WTC11 (cell line): Measurements from ENCODE around the gene STXBP5. TPM values are rescaled to one million over a fixed set of nuclear protein-coding genes. Genes with fewer than 3 reads are reported as not detected.

Source experiments
- ATAC-seq: fragments of 200-7000 bp; cut with Tn5 transposase; 2 replicates; pipeline ENCODE4 v1.10.0; 2021; ENCODE audit warnings: mild to moderate bottlenecking, moderate library complexity
- CTCF ChIA-PET: fragments of 300-600 bp; sonication (Branson Sonifier 250); formaldehyde crosslinking; loops from one replicate; lab custom pipeline; 2021; ENCODE audit warnings: antibody characterized with exemption; lab: Charles Lee
- POLR2A ChIA-PET: fragments of 350-600 bp; sonication (Branson Sonifier 250); formaldehyde crosslinking; loops from one replicate; lab custom pipeline; 2021; ENCODE audit warnings: antibody characterized with exemption; lab: Charles Lee
- DNase-seq: peaks from one replicate; pipeline ENCODE4 v3.0.0; 2021; ENCODE audit warnings: low spot score
- H3K27ac Mint-ChIP-seq: 2 replicates; pipeline ENCODE4 v1.8.0; 2021; ENCODE audit warnings: mixed read lengths
- H3K27me3 Mint-ChIP-seq: 2 replicates; pipeline ENCODE4 v1.8.0; 2021; ENCODE audit warnings: low read depth, mild to moderate bottlenecking, moderate library complexity, mixed read lengths
- H3K36me3 Mint-ChIP-seq: 2 replicates; pipeline ENCODE4 v1.8.0; 2021; ENCODE audit warnings: mixed read lengths
- H3K4me1 Mint-ChIP-seq: 2 replicates; pipeline ENCODE4 v1.8.0; 2022; ENCODE audit warnings: mixed read lengths
- H3K4me3 Mint-ChIP-seq: 2 replicates; pipeline ENCODE4 v1.8.0; 2021; ENCODE audit warnings: mild to moderate bottlenecking, moderate library complexity, mixed read lengths
- H3K9me3 Mint-ChIP-seq: 2 replicates; pipeline ENCODE4 v1.8.0; 2021; ENCODE audit warnings: mixed read lengths
- ATF3 ChIP-seq: sonication (generic); formaldehyde crosslinking; conservative IDR thresholded peaks from 2 replicates; pipeline ENCODE4 v1.8.1; 2022; ENCODE audit warnings: mild to moderate bottlenecking, missing genetic modification reagents
- CTCF ChIP-seq: fragments of 200-600 bp; IDR thresholded peaks from 2 replicates; pipeline ENCODE4 v1.8.0; 2022; ENCODE audit warnings: antibody characterized with exemption
- ELF4 ChIP-seq: sonication (generic); formaldehyde crosslinking; IDR thresholded peaks from 2 replicates; pipeline ENCODE4 v1.8.1; 2022; ENCODE audit warnings: low read depth, mild to moderate bottlenecking, moderate library complexity, missing genetic modification reagents
- HMGA2 ChIP-seq: fragments of 250-450 bp; sonication (Bioruptor Pico); IDR thresholded peaks from 2 replicates; pipeline ENCODE4 v1.4.0; 2021; ENCODE audit warnings: mild to moderate bottlenecking, moderate library complexity
- JUN ChIP-seq: sonication (generic); formaldehyde crosslinking; IDR thresholded peaks from 2 replicates; pipeline ENCODE4 v1.8.0; 2023; ENCODE audit warnings: mild to moderate bottlenecking, missing genetic modification reagents
- MLX ChIP-seq: sonication (generic); formaldehyde crosslinking; IDR thresholded peaks from 2 replicates; pipeline ENCODE4 v1.8.1; 2023; ENCODE audit warnings: mild to moderate bottlenecking, missing genetic modification reagents, moderate library complexity
- NFATC4 ChIP-seq: fragments of 250-450 bp; sonication (Bioruptor Pico); IDR thresholded peaks from 2 replicates; pipeline ENCODE4 v1.9.0; 2021; ENCODE audit warnings: mild to moderate bottlenecking
- NFE2L1 ChIP-seq: sonication (generic); formaldehyde crosslinking; IDR thresholded peaks from 2 replicates; pipeline ENCODE4 v1.8.1; 2023; ENCODE audit warnings: missing genetic modification reagents
- NFYB ChIP-seq: sonication (generic); formaldehyde crosslinking; conservative IDR thresholded peaks from 2 replicates; pipeline ENCODE4 v1.8.0; 2022; ENCODE audit warnings: low read depth, missing genetic modification reagents
- NR1H2 ChIP-seq: sonication (generic); formaldehyde crosslinking; IDR thresholded peaks from 2 replicates; pipeline ENCODE4 v1.9.0; 2021; ENCODE audit warnings: mild to moderate bottlenecking, moderate library complexity, missing genetic modification reagents
- NR3C1 ChIP-seq: sonication (generic); formaldehyde crosslinking; conservative IDR thresholded peaks from 2 replicates; pipeline ENCODE4 v1.8.1; 2023; ENCODE audit warnings: low read depth, mild to moderate bottlenecking, missing genetic modification reagents
- OVOL2 ChIP-seq: fragments of 250-450 bp; sonication (Bioruptor Pico); IDR thresholded peaks from 2 replicates; pipeline ENCODE4 v1.9.0; 2021; ENCODE audit warnings: mild to moderate bottlenecking, borderline replicate concordance
- PREB ChIP-seq: sonication (generic); formaldehyde crosslinking; IDR thresholded peaks from 2 replicates; pipeline ENCODE4 v1.8.1; 2022; ENCODE audit warnings: mild to moderate bottlenecking, missing genetic modification reagents, moderate library complexity, borderline replicate concordance
- SMAD4 ChIP-seq: sonication (generic); formaldehyde crosslinking; IDR thresholded peaks from 2 replicates; pipeline ENCODE4 v1.8.0; 2022; ENCODE audit warnings: mild to moderate bottlenecking, missing genetic modification reagents
- TP53 ChIP-seq: sonication (generic); formaldehyde crosslinking; IDR thresholded peaks from 2 replicates; pipeline ENCODE4 v1.8.1; 2023; ENCODE audit warnings: mild to moderate bottlenecking, missing genetic modification reagents
- USF1 ChIP-seq: sonication (generic); formaldehyde crosslinking; IDR thresholded peaks from 2 replicates; pipeline ENCODE4 v1.8.0; 2022; ENCODE audit warnings: mild to moderate bottlenecking, missing genetic modification reagents
- total RNA-seq: library from RNA; stranded (reverse); gene quantifications from 3 replicates; pipeline ENCODE4 v1.2.3, GENCODE V29; 2021

STXBP5 gene
- total RNA-seq, 1 experiment from 2014 or later = 13.2 TPM

GRCh38 chr6:147321260-147321659 is 117.0 kb downstream of the STXBP5 start (continued):
- TF ChIP-seq MLX = no peak
- TF ChIP-seq TP53 (CRISPR knock-in tag) = no peak
- TF ChIP-seq NR3C1 (CRISPR knock-in tag) = no peak
- TF ChIP-seq NFYB (CRISPR knock-in tag) = no peak
- TF ChIP-seq, all 79 proteins: peak for 0

GRCh38 chr6:147322299-147323162 is 118.3 kb downstream of the STXBP5 start:
- Mint-ChIP-seq H3K4me3 (no peak overlapping the region), H3K27me3 (no peaks in the 10 kb centered on the region), H3K36me3 (peaks cover 6% of the 10 kb centered on the region; the same call in 1 of the 2 replicates), H3K4me1 (peaks cover 14% of the 10 kb centered on the region), H3K9me3 (no peaks in the 10 kb centered on the region), H3K27ac (peak overlapping the region; percentile 71)
- CTCF ChIA-PET = no interaction called here
- DNase-seq (no peak), ATAC-seq (no peak; the same call in 1 of the 2 replicates)
- POLR2A ChIA-PET = no interaction called here
- TF ChIP-seq MLX (no peak), OVOL2 (CRISPR knock-in tag) (no peak), SMAD4 (CRISPR knock-in tag) (no peak), PREB (no peak), NFE2L1 (no peak), HMGA2 (CRISPR knock-in tag) (no peak), ELF4 (CRISPR knock-in tag) (no peak), NR1H2 (CRISPR knock-in tag) (no peak), USF1 (CRISPR knock-in tag) (no peak), JUN (CRISPR knock-in tag) (no peak)

- Mint-ChIP-seq H3K36me3 (peaks cover 9% of the 10 kb centered on the region; the same call in 1 of the 2 replicates), H3K4me3 (no peak overlapping the region), H3K9me3 (no peaks in the 10 kb centered on the region), H3K4me1 (peaks cover 14% of the 10 kb centered on the region), H3K27ac (no peak overlapping the region), H3K27me3 (no peaks in the 10 kb centered on the region)
- TF ChIP-seq CTCF (no peak), ATF3 (no peak), NFATC4 (CRISPR knock-in tag) (no peak)
- DNase-seq (no peak), ATAC-seq (no peak)
- POLR2A ChIA-PET = no interaction called here
- CTCF ChIA-PET = no interaction called here
These were observed 121.3 kb downstream of the STXBP5 start for GRCh38 chr6:147325557-147325956.
